Superior temporal gyrus (tissue), 1 donor: ENCODE results near the gene ACP3.

ENCODE experiments used
- DNase-seq: peaks from one replicate; pipeline ENCODE4 v3.0.0-alpha.2; 2016; ENCODE audit errors: extremely low spot score

ACP3 gene

DNA sequence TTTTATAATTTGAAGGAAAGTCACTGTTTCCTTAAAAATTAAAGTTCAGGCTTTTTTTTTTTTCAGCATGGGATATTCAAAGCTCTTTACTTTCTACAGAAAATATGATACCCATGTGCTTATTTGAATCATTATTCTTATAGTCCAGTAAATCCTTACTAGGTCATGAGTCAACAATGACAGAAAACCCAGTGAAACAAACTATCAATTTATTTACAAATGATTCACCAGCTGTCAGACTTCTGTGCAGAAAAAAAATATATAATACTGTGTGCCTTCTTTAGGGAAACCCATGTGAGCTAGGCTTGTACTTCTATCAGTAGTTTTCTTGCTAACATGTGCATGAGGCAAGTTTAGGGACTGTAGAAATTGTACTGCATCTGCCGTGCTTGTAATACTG lies 1.2 kb downstream of the ACP3 start:
- DNase-seq, result no peak

DNA sequence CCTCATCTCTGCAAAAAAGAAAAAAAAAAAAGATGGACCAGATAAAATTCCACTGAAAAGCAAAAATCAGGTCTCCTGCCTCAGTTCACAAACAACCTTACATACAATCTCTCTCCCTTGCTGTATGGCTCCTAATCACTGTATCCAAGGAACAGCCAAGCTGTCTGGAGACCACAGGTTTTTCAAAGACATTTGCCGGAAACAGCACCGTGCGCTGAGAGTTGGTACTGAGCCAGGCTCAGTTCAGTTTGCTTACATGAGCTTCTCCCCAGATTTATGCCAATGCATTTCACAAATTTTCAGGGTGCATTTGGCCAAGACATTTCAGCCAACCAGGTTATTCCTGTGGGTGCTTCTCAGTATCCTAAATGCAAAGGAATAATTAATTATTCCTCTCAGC lies 4.1 kb downstream of the ACP3 start:
- no peak for DNase-seq

DNA sequence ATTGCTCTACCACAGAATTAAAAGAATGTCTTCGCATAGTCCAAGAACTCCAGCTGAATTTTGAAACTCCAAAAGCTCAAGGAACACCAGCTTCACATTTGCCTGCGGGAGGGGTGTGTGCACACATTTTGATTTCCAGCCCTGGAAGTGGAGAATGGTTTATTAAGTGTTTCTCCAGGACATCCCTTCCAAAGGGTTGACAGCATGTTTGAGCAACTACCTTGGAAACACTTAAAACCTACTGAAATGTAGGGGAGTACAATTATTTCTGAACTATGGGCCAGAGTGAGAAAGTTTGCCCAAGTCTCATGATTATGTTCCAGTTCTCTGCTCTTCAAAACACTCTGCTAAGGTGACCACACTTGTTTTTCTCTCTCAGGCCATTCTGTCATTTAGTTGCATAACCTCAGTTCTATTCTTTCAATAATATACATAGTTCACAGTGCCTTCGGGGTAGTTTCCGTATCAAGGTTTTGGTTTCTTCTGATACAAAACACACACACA lies 7.9 kb downstream of the ACP3 start:
- no peak for DNase-seq

DNA sequence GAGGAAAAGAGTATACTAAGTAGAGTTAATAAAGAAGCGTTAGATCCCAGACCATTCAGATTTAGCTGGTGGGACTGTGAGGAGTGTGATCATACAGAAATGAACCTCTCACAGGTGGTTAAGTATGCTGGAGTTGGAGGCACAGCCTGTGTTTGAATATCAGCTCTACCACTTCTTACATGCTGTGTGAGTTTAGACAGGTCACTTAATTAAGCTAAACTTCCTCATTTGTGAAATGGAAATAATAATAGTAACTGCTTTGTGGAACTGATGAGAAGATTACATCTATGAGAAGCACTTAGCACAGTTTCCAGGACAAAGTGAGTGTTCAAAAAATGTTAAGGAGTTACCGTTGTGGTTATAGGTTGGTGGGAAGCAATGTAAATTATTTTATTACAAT lies 8.4 kb downstream of the ACP3 start:
- DNase-seq, result no peak

DNA sequence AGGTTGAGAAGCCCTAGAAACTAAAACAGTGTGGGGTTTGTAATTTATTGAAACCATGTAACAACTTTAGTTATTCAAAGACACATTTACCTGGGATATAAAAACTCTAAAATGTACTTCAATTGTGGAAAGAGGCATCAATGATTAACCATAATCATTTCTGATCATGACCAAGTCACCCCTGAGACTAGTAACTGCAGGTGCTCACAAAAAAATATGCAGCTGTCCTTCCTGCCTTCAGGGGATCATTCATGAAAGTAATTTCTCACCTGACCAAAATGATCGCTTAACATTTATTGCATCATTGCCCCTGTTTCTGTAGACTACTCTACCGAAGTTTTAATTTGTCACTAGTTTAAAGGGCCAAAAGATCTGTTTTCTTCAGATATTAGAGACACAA lies 9.0 kb downstream of the ACP3 start:
- no peak for DNase-seq

DNA sequence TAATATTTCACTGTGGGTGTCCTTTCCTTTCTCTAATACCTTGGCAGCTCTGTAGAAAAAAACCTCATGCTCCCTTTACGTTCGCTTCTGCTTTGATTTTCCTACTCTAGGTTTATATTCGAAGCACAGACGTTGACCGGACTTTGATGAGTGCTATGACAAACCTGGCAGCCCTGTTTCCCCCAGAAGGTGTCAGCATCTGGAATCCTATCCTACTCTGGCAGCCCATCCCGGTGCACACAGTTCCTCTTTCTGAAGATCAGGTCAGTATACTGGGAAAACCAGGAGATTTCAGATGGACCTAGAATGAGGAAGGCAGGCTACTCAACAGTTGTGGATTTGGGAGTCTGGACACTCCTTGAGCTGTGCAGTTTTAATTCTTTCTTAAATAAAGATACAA lies 14.9 kb downstream of the ACP3 start:
- DNase-seq, result no peak

DNA sequence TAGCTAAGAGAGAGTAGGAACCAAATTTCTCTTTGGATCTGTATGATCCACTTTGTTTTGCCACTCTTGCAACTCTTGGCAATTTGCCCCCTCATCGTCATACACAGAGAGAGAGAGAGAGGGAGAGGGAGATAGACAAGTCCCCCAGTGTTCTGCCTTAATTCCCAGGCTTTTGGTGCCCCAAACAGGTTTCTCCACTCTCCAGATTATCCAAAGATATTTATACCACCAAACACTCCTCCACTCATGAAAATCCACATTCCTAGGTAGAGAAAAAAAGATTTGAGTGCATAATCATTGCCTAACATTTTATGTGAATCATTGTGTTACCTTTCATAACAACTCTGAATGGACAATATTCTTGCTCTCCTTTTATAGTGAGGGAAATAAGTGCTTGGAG lies 15.3 kb downstream of the ACP3 start:
- DNase-seq, result no peak

DNA sequence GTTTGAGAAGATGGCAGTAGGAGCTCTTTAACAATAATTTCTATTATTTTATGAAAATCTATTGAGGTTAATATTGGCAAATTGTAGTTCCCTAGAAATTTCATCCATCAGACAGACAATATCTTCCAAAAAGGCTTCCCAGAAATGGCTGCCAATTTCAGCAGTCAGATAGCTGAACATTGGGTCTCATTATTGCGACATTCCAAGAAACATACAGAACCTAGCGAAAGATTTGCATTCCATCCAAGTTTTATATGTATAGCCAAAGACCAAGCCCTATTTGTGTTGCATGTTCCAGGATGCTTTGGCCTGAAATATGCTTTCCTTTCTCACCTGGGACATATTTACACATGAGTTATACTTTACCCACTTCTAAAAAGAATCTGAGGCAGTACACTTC lies 24.5 kb downstream of the ACP3 start:
- no peak for DNase-seq

DNA sequence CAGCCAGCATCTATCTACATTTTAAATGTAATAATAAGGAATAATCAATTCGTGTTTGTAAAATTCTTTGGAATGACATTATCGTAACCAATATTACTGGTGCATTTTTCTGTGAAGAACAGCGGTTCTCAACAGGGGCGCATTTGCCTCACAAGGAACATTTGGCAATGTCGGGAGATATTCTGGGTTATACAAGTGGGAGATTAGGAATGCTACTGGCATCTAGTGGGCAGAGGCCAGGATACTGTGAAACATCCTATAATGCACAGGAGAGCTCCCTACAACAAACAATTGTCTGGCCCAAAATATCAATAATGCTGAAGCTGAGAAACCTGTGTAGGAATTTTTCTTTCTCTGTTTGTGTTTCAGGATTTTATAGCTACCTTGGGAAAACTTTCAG lies 25.0 kb downstream of the ACP3 start:
- no peak for DNase-seq

DNA sequence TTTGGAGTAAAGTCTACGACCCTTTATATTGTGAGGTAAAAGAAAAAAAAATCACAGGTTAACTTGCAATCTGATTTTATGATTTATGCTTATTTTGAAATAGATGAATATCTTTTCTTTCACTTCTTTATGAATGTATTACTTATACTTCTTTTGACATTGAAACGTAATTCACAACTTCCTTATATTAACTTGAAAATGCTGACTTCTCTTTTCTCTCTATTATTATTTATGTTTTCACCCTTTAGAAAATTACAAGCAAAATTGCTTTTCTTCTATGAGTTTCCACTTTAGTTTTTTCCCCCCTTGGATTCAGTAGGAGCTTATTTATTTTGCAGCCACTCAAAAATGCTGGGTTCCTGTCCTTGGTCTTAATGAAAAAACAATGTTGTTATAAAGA lies 25.4 kb downstream of the ACP3 start:
- no peak for DNase-seq

DNA sequence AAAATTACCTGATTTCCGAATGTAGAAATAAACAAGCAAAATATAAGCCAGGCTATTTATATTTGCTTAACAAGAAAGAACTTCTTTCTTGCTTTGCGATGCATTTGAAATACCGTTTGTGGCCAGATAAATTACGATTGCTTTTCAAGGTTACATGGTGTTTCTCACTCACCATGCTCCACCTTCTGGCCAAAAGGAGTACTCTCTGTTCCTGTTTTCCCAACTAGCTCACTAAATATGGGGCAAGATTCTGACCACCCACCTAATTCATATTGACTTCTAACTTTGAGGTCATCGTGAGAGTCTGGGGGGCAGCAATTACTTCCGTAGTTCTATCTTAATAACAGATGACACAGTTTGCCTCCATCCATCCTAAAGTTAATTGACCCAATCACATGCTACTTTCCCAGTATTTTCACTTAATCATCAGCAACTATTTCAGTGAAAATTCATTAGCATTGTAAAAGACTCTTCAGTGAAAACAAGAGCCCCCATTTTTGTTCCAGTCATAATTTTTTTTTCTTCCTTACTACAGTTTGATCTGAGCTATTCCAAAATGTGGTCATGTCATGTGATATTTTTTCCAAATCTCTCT lies 25.9 kb downstream of the ACP3 start:
- DNase-seq, result peak; percentile 85

DNA sequence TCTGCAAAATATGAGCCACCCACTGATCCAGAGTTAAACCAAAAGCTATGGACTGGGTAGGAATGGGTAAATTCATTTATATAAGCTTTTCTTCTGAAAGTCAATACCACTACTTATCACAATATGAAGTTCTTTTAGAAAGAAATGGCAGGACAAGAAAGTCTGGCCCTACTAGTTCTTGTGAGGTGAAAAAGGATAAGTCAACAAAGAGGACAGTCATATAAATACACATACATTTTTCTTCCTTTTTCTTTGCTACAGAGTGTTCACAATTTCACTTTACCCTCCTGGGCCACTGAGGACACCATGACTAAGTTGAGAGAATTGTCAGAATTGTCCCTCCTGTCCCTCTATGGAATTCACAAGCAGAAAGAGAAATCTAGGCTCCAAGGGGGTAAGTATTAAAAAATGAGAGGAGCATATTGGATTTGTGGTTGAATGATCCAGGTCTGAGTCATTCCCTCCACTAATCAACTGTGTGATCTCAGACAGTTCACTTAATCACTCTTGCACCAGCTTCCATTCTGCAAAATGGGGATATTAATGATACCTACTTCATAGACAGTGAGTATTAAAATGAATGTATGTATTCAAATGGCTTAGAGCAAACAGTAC lies 27.6 kb downstream of the ACP3 start:
- DNase-seq, result no peak

DNA sequence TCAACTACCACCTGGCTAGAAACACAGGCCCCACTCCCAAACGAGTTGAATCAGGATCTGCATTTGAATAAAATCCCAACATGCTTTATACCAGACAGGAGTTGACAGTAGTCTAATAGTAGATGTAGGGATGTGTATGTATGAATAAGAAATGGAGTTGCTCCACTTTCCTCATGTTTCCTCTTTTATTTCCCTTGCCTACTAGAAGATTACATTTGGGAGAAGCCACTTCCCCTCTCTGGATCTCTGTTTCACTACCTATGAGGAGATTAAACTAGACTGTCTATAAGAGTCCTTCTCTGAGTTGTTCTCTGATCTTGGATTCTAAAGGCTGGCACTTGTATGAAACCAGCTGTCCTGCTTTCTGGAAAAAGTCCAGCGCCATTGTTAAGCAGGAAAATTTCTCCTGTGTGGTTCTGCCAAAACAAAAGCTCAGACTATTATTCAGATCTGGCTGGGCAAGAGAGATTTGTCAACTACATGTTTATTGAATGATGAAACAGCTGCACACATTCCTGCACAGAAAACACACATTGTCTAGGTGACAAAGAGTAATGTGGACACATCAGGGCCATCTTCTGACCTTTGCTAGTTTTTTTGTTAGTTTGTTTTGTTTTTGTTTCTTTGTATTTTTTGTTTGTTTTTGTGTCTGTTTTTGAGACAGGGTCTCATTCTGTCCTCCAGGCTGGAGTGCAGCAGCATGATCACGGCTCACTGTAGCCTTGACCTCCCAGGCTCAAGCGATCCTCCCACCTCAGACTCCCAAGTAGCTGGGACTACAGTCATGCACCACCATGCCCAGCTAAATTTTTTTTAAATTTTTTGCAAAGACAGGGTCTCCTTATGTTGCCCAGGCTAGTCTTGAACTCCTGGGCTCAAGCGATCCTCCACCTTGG lies 29.9 kb downstream of the ACP3 start:
- DNase-seq, result peak; percentile 76

DNA sequence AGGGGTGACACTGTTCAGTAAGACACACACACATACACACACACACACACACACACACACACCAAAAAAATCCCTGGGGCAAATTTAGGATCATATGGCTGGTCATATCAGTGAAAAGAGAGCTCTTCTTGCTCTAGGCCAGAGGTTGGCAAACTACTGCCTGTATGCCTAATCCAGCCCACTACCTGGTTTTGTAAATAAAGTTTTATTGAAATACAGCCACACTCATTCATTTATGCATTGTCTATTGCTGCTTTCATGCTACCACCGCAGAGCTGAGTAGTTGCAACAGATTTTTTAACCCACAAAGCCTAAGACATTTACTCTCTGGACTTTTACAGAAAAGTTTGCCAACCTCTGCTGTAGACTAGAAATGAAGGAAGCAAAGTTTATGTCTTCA lies 30.6 kb downstream of the ACP3 start:
- DNase-seq, result no peak

DNA sequence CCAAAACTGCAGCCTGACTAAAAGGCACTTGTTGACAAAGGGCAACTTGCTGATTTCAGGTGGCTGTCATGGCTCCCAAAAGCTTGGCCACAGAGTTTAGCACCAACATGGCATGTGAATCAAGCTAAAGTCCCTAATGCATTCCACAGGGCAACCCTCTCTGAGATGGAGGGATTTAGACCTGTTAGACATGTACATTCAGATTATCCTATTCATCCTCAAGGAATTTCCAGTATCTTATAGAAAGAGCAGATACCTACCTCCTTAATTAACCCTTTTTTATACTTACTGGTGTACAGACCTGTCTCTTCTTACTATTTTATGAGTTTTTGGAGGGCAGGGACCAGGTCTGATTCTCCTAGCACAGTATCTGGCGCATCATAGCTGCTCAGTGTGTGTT lies 31.3 kb downstream of the ACP3 start:
- no peak for DNase-seq

DNA sequence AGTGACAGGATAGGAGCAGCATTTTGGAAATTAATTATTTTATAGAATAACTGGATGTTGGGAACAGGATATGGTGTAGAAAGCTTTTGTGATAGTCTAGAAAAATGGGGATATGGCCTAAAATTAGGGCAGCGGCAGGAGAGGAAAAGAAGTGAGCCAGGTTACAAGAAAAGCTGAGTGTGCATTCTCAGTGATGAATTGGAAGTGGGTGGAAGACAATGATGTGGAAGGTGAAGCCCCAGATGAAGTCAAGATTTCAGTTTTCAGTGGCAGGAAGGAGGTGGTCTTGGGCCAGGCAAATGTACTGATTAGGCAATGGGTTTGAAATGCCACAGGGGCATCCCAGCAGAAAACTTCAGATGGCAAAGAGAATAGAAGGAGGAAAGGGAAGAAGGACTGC lies 33.6 kb downstream of the ACP3 start:
- no peak for DNase-seq

DNA sequence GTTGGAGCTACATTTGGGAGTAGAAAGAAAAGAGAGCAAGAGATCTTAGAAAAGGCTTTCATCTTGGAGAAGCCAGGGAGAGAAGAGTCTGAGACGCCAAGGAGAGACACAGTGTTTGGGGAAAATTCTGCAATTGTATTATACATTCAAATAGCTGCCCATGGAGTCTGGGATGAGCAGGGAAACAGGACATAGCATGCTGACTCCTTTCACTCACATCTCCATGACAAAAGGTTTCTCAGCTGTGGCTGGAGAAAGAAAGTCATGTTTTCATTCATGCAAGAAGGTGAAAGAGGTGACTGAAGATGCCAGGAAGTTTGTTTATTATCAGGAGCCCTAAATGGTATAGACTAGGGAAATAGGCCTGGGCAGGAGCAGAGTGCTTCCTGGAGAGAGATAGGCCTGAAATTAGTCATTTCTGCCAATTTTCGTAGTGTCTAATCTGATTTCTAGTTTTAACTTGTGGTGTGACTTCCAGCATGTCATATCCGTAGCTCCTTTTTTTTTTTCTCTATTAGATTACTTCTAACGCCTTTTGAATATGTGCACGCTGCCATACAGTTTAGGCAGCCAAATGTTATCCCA lies 34.1 kb downstream of the ACP3 start:
- DNase-seq, result no peak

DNA sequence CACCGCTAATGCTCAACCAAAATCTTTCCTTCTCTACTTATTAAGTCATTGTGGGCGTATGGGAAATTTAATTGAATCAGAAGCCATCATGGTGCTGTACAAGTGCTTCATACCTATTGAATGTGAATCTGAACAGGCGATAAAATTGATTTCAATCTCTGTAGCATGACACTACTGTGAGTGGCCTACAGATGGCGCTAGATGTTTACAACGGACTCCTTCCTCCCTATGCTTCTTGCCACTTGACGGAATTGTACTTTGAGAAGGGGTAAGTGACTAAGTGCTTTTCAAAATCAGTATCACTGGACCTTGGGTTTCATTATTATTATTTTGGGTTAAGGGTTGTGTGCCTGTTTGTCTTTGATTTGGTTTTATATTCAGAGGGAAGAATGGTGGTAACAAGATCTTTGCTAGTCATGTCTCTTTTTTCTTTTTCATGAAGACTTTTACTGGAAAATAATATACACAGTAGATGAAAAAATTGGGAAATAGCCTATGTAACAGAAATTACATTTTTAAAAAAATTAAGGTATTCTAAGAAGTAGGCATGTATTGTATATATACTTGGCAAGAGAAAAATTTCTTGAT lies 35.4 kb downstream of the ACP3 start:
- peak; percentile 87 for DNase-seq

DNA sequence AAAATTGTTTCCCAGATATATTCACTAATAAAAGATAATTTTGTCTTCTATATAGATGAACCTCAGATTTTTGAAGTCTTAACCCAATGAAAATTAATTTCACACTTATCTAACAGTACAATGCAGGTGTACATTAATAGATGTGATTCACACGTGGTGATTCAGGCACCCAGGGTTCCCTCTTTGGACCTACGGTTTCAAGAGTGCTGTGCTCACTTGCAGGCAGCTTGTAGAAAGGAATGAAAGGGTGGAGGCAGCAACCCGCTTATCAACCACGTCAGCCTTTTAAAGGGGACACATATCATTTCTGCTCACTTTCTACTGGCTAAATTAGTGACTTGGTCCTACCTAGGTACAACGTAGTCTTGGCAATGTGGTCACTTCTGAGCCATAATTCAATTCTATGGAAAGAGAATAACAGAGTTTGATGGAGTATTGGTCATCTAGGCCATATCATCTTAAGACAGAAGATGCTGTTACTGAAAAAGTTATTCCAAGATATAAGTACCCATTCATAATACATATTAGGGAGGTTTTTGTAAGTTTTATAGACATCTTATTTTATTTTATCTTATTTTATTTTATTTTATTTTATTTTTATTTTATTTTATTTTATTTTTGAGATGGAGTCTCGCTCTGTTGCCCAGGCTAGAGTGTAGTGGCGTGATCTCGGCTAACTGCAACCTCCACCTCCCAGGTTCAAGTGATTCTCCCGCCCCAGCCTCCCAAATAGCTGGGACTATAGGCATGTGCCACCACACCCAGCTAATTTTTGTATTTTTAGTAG lies 37.9 kb downstream of the ACP3 start:
- no peak for DNase-seq

DNA sequence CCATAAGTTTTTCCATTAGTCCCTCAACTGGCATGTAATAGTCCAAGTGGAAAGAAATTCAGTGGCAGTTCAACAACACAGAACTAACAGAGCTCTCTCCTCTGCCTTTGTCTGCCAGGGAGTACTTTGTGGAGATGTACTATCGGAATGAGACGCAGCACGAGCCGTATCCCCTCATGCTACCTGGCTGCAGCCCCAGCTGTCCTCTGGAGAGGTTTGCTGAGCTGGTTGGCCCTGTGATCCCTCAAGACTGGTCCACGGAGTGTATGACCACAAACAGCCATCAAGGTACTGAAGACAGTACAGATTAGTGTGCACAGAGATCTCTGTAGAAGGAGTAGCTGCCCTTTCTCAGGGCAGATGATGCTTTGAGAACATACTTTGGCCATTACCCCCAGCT lies 39.4 kb downstream of the ACP3 start:
- no peak for DNase-seq

DNA sequence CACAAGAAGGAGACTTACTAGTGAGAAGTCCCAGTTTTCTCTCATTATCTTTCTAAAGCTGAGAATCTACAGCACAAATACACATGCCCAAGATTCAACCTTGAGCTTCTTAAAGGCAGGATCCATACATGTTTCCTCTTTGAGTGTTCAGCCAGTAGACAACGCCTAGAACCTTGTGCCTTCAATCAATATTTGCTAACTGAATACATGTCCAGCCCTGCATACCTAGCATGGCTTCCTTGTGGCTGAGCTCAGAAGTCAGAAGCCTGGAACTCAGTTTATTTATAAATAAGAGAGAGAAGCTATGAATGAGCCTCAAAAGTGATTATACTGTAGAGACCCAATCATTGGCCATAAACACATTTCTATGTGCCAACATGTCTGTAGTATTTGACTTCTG lies 43.5 kb downstream of the ACP3 start:
- no peak for DNase-seq
